Liver (tissue), 9 donors: ENCODE data around the gene SLX1A. TPM values are rescaled to one million over a fixed set of nuclear protein-coding genes. Genes with fewer than 3 reads are reported as not detected.
"Not testable (repeated sequence)": the region's sequence is repeated elsewhere in the genome, so short reads cannot be mapped to it uniquely, and the experiment has no call there.

ENCODE experiments used
- DNase-seq: peaks from one replicate; pipeline ENCODE4 v3.0.0-alpha.2; 2017; ENCODE audit warnings: low spot score
- H3K27ac ChIP-seq, 2 donors: one replicate each; pipeline ENCODE4 v1.7.0; 2013; ENCODE audit warnings: inconsistent platforms in 2 of 2, low read length in 2 of 2, control low read depth in 1 of 2, low read depth in 1 of 2, mild to moderate bottlenecking in 1 of 2
- H3K27me3 ChIP-seq, 4 donors: one replicate each; pipeline versions ENCODE4 v1.6.1 to v1.7.0; 2013; ENCODE audit warnings: low read length in 3 of 4, inconsistent platforms in 1 of 4, mild to moderate bottlenecking in 1 of 4, moderate library complexity in 1 of 4; ENCODE audit not compliant: control insufficient read depth in 4 of 4, insufficient read depth in 4 of 4
- H3K36me3 ChIP-seq, 4 donors: one replicate each; pipeline versions ENCODE4 v1.6.1 to v1.7.0; 2013; ENCODE audit warnings: low read length in 3 of 4, mild to moderate bottlenecking in 3 of 4, low read depth in 1 of 4, moderate library complexity in 1 of 4; ENCODE audit not compliant: control insufficient read depth in 4 of 4, insufficient read depth in 3 of 4
- H3K4me1 ChIP-seq, 4 donors: one replicate each; pipeline versions ENCODE4 v1.6.1 to v1.7.0; 2013; ENCODE audit warnings: low read length in 3 of 4, mild to moderate bottlenecking in 3 of 4, moderate library complexity in 1 of 4; ENCODE audit not compliant: control insufficient read depth in 4 of 4, insufficient read depth in 4 of 4
- H3K4me3 ChIP-seq, 3 donors: one replicate each; pipeline versions ENCODE4 v1.6.1 to v1.7.0; 2013; ENCODE audit warnings: low read length in 3 of 3, control low read depth in 1 of 3, low read depth in 1 of 3, mild to moderate bottlenecking in 1 of 3
- H3K9ac ChIP-seq, 2 donors: one replicate each; pipeline ENCODE4 v1.7.0; 2013; ENCODE audit warnings: low read length in 2 of 2, mild to moderate bottlenecking in 2 of 2, moderate library complexity in 2 of 2, control low read depth in 1 of 2, low read depth in 1 of 2
- H3K9me3 ChIP-seq, 4 donors: one replicate each; pipeline versions ENCODE4 v1.6.1 to v1.7.0; 2013; ENCODE audit warnings: low read length in 3 of 4; ENCODE audit not compliant: control insufficient read depth in 4 of 4
- WGBS: extraction: QIAGEN DNeasy Blood & Tissue Kit; methylation state at CpG from one replicate; pipeline ENCODE4 v1.1.7; 2013; 5-methylcytosine and 5-hydroxymethylcytosine counted together
- polyA plus RNA-seq, 2 donors: library from polyadenylated mRNA; stranded (reverse) in 1 of 2; unstranded in 1 of 2; fragments of 200-250 nt in 1 of 2; fragments of >200 nt in 1 of 2; fragmentation: Nextera tagmentation in 1 of 2; extraction: Ambion mirVana in 1 of 2; gene quantifications; one replicate each; pipeline versions ENCODE4 v1.2.1 to v1.2.3, GENCODE V29; 2013 to 2015
- total RNA-seq, 2 donors: library from RNA; depleted of rRNA; stranded (reverse); fragments of >200 nt; gene quantifications; one replicate each; pipeline ENCODE4 v1.2.3, GENCODE V29; 2014
- donor health status: healthy.
- donor health status: healthy.
- donor health status: healthy.
- donor health status: healthy.
- donor health status: healthy.

The SLX1A gene
- total and polyA plus RNA-seq, 4 donors = 37.1 to 55.2 (median 42.0) TPM

DNA sequence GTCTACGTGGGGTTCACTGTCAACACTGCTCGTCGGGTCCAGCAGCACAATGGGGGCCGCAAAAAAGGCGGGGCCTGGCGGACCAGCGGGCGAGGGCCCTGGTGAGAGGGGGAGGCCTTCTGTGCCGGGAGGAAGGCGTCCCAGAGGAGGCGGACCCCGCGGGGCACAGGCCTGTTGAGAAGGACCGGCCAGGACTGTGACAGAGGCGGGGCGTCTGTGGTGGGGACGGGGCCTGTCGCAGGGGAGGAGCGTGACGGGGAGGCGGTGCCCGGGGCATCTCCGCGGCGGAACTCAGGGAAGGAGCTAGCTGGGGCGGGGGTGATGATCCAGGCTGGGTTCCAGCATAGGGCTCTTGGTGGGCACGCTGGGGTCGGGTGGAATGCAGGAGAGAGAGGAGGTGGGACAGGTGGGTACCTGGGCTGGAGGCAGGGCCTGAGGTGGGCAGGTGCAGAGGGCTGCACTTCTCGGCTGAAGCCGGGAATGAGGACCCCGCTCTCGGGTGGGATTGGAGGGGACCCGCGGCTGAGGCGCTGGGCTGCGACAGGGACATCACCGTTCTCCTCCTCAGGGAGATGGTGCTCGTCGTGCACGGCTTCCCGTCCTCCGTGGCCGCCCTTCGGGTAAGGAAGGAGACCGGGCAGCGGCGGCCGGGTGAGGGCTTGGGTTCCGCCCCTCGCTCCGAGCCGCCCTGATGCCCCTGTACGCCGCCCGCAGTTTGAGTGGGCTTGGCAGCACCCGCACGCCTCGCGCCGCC, 674 bp downstream of the SLX1A start:
- WGBS = 25% methylated on average over 19 of the region's 60 CpGs
- not testable (repeated sequence) for H3K4me1 ChIP-seq, DNase-seq, H3K9me3 ChIP-seq, H3K27ac ChIP-seq, H3K9ac ChIP-seq, H3K27me3 ChIP-seq, H3K4me3 ChIP-seq, H3K36me3 ChIP-seq

GRCh38 chr16:30197001-30197400, 3.3 kb downstream of the SLX1A start:
- not testable (repeated sequence) for H3K27me3 ChIP-seq, H3K9ac ChIP-seq, H3K27ac ChIP-seq, H3K9me3 ChIP-seq, H3K4me1 ChIP-seq, H3K4me3 ChIP-seq, DNase-seq, H3K36me3 ChIP-seq
- WGBS = 59% methylated on average over 1 of the region's 2 CpGs

DNA sequence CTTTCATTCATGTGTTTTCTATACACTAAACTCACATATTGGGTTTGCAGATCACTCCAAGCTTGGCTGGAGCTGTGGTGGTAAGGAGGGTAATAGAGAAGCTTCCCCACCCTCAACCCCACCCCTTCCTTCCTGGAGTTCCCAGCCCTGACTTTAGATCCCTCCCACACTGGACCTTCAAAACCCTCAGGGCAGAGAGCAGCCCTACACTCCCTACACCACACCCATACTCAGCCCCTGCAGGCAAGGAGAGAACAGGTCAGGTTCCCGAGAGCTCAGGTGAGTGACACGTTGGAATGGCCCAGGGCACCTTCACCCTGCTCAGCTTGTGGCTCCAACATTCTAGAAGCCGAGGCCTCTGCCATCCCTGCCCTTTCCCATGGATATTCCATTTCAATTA, 5.4 kb downstream of the SLX1A start, which contains the start of gene SULT1A3:
Gene SULT1A3, plus strand, starts transcription at position 207 of the 400 bp plus-strand sequence. CDS start 1,474 bp downstream, outside the sequence.
- H3K4me3 ChIP-seq, H3K27me3 ChIP-seq, DNase-seq, H3K27ac ChIP-seq, H3K36me3 ChIP-seq, H3K4me1 ChIP-seq, H3K9me3 ChIP-seq, H3K9ac ChIP-seq: not testable (repeated sequence)
- no CpG with 5 or more reads among the region's 3 CpGs for WGBS

DNA sequence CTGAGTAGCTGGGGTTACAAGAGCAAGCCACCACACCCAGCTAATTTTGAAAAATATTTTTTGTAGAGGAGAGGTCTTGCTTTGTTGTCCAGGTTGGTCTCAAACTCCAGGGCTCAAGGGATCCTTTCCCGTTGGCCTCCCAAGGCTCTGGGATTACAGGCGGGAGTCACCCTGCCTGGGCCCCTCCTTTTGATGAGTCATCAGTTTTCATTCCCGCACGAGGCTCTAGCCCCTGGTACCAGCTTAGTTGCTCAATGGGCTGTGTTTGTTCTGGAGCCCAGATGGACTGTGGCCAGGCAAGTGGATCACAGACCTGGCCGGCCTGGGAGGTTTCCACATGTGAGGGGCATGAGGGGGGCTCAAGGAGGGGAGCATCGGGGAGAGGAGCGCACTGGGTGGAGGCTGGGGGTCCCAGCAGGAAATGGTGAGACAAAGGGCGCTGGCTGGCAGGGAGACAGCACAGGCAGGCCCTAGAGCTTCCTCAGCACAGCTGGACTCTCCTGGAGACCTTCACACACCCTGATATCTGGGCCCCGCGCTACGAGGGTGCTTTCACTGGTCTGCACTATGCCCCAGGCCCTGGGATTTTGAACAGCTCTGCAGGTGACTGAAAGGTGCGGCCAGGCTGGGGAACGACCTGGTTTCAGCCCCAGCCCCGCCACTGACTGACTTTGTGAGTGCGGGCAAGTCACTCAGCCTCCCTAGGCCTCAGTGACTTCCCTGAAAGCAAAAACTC, 6.1 kb downstream of the SLX1A start:
- H3K4me1 ChIP-seq, H3K9ac ChIP-seq, H3K36me3 ChIP-seq, H3K9me3 ChIP-seq, H3K27me3 ChIP-seq, H3K27ac ChIP-seq, H3K4me3 ChIP-seq, DNase-seq: not testable (repeated sequence)
- no CpG with 5 or more reads among the region's 15 CpGs for WGBS

- H3K9me3 ChIP-seq, H3K4me1 ChIP-seq, H3K9ac ChIP-seq, H3K27me3 ChIP-seq, DNase-seq, H3K27ac ChIP-seq, H3K36me3 ChIP-seq: not testable (repeated sequence)
- H3K4me3 ChIP-seq = peak overlapping the region in 1 of 3 donors; percentile 40
- WGBS = 5% methylated on average over 20 of the region's 52 CpGs
Observed at GRCh38 chr16:30205541-30206236, 12.0 kb downstream of the SLX1A start.

DNA sequence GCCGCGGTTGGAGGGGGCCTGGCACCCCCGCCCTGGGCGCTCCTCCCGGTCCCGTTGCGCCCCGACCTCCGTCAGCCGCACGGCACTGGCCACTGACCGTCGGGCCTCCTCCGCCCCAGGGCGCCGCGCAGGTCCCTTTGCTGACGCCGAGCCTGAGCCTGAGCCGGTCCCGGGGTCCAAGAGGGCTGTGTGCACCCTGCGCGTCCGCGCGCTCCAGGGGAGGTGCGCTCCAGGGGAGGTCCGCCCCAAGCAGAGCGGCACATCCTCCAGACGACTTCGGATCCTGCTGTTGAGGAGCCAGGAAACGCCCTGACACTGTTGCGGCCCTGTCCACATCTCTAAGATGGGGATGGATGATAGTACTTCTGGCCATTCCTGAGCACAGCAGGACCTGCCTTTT, 12.6 kb downstream of the SLX1A start:
- H3K27ac ChIP-seq, H3K9ac ChIP-seq, H3K36me3 ChIP-seq, H3K27me3 ChIP-seq, H3K9me3 ChIP-seq, DNase-seq, H3K4me1 ChIP-seq: not testable (repeated sequence)
- H3K4me3 ChIP-seq = peak overlapping the region in 1 of 3 donors; percentile 40
- no CpG with 5 or more reads among the region's 33 CpGs for WGBS

GRCh38 chr16:30207063-30207704, 13.5 kb downstream of the SLX1A start:
- not testable (repeated sequence) for DNase-seq, H3K4me3 ChIP-seq

DNA sequence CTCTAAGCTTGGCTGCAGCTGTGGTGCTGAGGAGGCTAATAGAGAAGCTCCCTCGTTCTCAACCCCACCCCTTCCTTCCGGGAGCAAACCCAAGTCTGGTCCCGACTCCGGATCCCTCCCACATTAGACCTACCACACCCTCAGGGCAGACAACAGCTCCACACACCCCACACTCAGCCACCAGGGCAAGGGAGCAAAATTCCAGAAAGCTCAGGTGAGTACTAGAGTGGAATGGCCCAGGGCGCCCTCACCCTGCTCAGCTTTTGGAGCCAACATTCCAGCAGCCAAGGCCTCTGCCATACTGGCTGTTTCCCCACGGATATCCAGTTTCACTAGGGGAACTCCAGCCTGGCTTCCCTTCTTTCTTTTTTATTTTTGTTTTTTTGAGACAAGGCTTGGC, 15.4 kb downstream of the SLX1A start:
- H3K9me3 ChIP-seq, H3K4me1 ChIP-seq, DNase-seq, H3K27ac ChIP-seq, H3K4me3 ChIP-seq, H3K9ac ChIP-seq, H3K36me3 ChIP-seq, H3K27me3 ChIP-seq: not testable (repeated sequence)
- WGBS = 18% methylated on average over 4 of the region's 6 CpGs

More at GRCh38 chr16:30207063-30207704, 13.5 kb downstream of the SLX1A start:
- H3K9ac ChIP-seq, H3K4me1 ChIP-seq, H3K27ac ChIP-seq, H3K27me3 ChIP-seq, H3K9me3 ChIP-seq, H3K36me3 ChIP-seq: not testable (repeated sequence)
- 58% methylated on average over 2 of the region's 9 CpGs for WGBS
